SK-MEL-5 (cell line): ENCODE data around the gene SLC2A4RG. TPM values are rescaled to one million over a fixed set of nuclear protein-coding genes. Genes with fewer than 3 reads are reported as not detected.

ENCODE experiments used
- DNase-seq: peaks from one replicate; pipeline ENCODE4 v3.0.0-alpha.2; 2016; ENCODE audit warnings: low read depth, low spot score
- in situ Hi-C: cut with HindIII; loops from 2 replicates; pipeline ENCODE4 v1.10.0; 2016; ENCODE audit warnings: low sequenced_read_pairs, high pct_unique_total_duplicates, low pct_unique_long_range_greater_than_20kb
- total RNA-seq: library from RNA; depleted of rRNA; stranded (reverse); fragments of >200 nt; shearing (Covaris generic); gene quantifications from 2 replicates; pipeline ENCODE4 v1.2.3, GENCODE V29; 2014

SLC2A4RG gene
- total RNA-seq, 1 experiment from 2014 or later = 11.4 TPM

GRCh38 chr20:63745424-63745805 lies 5.8 kb downstream of the SLC2A4RG start:
- in situ Hi-C loops = no loop called here
- DNase-seq = no peak

GRCh38 chr20:63745961-63746731 lies 6.6 kb downstream of the SLC2A4RG start:
- no peak for DNase-seq
- in situ Hi-C loops = no loop called here

- no peak for DNase-seq
- in situ Hi-C loops = no loop called here
Measured at GRCh38 chr20:63746751-63747315, 7.3 kb downstream of the SLC2A4RG start.

- no peak for DNase-seq
- in situ Hi-C loops = no loop called here
Measured at GRCh38 chr20:63747622-63748069, 8.1 kb downstream of the SLC2A4RG start.

- in situ Hi-C loops = no loop called here
- no peak for DNase-seq
Measured at GRCh38 chr20:63748070-63748933, 8.7 kb downstream of the SLC2A4RG start.

- in situ Hi-C loops = no loop called here
- no peak for DNase-seq
Measured at GRCh38 chr20:63748934-63749270, 9.3 kb downstream of the SLC2A4RG start.

- in situ Hi-C loops = no loop called here
- DNase-seq = no peak
Measured at GRCh38 chr20:63749597-63750508, 10.3 kb downstream of the SLC2A4RG start.

GRCh38 chr20:63750807-63751470 lies 11.4 kb downstream of the SLC2A4RG start:
- DNase-seq = no peak
- in situ Hi-C loops = no loop called here

GRCh38 chr20:63751471-63752271 lies 12.1 kb downstream of the SLC2A4RG start:
- in situ Hi-C loops = no loop called here
- no peak for DNase-seq

GRCh38 chr20:63752411-63753101 lies 13.0 kb downstream of the SLC2A4RG start:
- in situ Hi-C loops = no loop called here
- no peak for DNase-seq

GRCh38 chr20:63753381-63753780 lies 13.8 kb downstream of the SLC2A4RG start:
- in situ Hi-C loops = no loop called here
- DNase-seq = no peak

GRCh38 chr20:63754008-63754407 lies 14.4 kb downstream of the SLC2A4RG start:
- no peak for DNase-seq
- in situ Hi-C loops = no loop called here

GRCh38 chr20:63755933-63756647 lies 16.5 kb downstream of the SLC2A4RG start:
- in situ Hi-C loops = no loop called here
- no peak for DNase-seq

- in situ Hi-C loops = no loop called here
- DNase-seq = no peak
Measured at GRCh38 chr20:63756648-63756991, 17.0 kb downstream of the SLC2A4RG start.

GRCh38 chr20:63758152-63758551 lies 18.6 kb downstream of the SLC2A4RG start:
- no peak for DNase-seq
- in situ Hi-C loops = no loop called here
